ENCODE results near the gene SCN10A. TPM values are rescaled to one million over a fixed set of nuclear protein-coding genes. Genes with fewer than 3 reads are reported as not detected.

The SCN10A gene
- total and polyA plus RNA-seq, 9 of the 15 experiments (the other 6 are each of a cell fraction or from before 2014, with no cell fraction given): not detected

DNA sequence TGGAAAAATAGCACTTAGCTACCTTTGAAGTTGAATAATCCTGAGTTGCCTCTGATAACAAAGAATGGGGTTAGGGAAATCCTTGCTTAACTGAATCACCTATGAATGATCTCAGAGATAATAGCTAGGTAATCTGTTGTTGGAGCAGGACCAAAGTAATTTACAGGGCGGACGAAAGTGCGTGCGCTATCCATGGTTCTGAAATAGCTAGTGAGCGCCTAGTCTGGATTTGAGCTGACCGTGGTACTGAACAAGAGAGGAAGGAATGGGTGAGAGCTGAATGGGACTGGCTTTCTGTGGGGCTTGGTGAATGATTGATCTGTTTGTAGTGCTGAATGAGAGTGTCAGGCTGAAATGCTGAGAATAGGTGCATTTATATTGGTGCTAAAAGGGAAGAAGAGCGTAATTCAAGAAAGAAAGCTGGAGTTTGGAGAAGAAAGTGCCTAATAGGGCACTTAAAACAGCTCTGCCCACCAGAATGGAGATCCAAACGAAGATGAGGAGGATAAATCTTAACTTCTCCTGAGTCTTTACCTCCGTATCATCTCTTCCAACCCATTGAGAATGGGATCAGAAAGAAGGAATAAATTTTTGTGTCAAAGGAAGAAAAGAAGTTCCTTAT is 10.1 kb downstream of the SCN10A start (continued):
- TF ChIP-seq, protein P1, sequence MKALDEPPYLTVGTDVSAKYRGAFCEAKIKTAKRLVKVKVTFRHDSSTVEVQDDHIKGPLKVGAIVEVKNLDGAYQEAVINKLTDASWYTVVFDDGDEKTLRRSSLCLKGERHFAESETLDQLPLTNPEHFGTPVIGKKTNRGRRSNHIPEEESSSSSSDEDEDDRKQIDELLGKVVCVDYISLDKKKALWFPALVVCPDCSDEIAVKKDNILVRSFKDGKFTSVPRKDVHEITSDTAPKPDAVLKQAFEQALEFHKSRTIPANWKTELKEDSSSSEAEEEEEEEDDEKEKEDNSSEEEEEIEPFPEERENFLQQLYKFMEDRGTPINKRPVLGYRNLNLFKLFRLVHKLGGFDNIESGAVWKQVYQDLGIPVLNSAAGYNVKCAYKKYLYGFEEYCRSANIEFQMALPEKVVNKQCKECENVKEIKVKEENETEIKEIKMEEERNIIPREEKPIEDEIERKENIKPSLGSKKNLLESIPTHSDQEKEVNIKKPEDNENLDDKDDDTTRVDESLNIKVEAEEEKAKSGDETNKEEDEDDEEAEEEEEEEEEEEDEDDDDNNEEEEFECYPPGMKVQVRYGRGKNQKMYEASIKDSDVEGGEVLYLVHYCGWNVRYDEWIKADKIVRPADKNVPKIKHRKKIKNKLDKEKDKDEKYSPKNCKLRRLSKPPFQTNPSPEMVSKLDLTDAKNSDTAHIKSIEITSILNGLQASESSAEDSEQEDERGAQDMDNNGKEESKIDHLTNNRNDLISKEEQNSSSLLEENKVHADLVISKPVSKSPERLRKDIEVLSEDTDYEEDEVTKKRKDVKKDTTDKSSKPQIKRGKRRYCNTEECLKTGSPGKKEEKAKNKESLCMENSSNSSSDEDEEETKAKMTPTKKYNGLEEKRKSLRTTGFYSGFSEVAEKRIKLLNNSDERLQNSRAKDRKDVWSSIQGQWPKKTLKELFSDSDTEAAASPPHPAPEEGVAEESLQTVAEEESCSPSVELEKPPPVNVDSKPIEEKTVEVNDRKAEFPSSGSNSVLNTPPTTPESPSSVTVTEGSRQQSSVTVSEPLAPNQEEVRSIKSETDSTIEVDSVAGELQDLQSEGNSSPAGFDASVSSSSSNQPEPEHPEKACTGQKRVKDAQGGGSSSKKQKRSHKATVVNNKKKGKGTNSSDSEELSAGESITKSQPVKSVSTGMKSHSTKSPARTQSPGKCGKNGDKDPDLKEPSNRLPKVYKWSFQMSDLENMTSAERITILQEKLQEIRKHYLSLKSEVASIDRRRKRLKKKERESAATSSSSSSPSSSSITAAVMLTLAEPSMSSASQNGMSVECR (CRISPR knock-in tag; IDR thresholded peaks at IDR 0.05): peak; percentile 93
- TF ChIP-seq, protein P2, sequence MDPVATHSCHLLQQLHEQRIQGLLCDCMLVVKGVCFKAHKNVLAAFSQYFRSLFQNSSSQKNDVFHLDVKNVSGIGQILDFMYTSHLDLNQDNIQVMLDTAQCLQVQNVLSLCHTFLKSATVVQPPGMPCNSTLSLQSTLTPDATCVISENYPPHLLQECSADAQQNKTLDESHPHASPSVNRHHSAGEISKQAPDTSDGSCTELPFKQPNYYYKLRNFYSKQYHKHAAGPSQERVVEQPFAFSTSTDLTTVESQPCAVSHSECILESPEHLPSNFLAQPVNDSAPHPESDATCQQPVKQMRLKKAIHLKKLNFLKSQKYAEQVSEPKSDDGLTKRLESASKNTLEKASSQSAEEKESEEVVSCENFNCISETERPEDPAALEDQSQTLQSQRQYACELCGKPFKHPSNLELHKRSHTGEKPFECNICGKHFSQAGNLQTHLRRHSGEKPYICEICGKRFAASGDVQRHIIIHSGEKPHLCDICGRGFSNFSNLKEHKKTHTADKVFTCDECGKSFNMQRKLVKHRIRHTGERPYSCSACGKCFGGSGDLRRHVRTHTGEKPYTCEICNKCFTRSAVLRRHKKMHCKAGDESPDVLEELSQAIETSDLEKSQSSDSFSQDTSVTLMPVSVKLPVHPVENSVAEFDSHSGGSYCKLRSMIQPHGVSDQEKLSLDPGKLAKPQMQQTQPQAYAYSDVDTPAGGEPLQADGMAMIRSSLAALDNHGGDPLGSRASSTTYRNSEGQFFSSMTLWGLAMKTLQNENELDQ (CRISPR knock-in tag; IDR thresholded peaks at IDR 0.05; ENCODE audit: borderline replicate concordance): peak; percentile 95; the same call in 1 of the 2 replicates
- TF ChIP-seq MAZ (CRISPR knock-in tag; conservative IDR thresholded peaks at IDR 0.05 in 1 of 2, IDR thresholded peaks at IDR 0.05 in 1 of 2): peak; percentile 56 to 99; a peak in 3 of 4 replicates
- no peak for TF ChIP-seq MEIS2 (IDR thresholded peaks at IDR 0.05; ENCODE audit: partially characterized antibody)
- peak; percentile 64 for TF ChIP-seq HCFC1 (IDR thresholded peaks at IDR 0.05; ENCODE audit: low read depth, low read length)
- TF ChIP-seq ZNF780A (CRISPR knock-in tag; IDR thresholded peaks at IDR 0.05): no peak
- TF ChIP-seq, protein P3, sequence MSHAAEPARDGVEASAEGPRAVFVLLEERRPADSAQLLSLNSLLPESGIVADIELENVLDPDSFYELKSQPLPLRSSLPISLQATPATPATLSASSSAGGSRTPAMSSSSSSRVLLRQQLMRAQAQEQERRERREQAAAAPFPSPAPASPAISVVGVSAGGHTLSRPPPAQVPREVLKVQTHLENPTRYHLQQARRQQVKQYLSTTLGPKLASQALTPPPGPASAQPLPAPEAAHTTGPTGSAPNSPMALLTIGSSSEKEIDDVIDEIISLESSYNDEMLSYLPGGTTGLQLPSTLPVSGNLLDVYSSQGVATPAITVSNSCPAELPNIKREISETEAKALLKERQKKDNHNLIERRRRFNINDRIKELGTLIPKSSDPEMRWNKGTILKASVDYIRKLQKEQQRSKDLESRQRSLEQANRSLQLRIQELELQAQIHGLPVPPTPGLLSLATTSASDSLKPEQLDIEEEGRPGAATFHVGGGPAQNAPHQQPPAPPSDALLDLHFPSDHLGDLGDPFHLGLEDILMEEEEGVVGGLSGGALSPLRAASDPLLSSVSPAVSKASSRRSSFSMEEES (CRISPR knock-in tag; IDR thresholded peaks at IDR 0.05): 0 out of 2 replicates have a peak, but pooled peaks have one; percentile 27
- TF ChIP-seq, protein P4, sequence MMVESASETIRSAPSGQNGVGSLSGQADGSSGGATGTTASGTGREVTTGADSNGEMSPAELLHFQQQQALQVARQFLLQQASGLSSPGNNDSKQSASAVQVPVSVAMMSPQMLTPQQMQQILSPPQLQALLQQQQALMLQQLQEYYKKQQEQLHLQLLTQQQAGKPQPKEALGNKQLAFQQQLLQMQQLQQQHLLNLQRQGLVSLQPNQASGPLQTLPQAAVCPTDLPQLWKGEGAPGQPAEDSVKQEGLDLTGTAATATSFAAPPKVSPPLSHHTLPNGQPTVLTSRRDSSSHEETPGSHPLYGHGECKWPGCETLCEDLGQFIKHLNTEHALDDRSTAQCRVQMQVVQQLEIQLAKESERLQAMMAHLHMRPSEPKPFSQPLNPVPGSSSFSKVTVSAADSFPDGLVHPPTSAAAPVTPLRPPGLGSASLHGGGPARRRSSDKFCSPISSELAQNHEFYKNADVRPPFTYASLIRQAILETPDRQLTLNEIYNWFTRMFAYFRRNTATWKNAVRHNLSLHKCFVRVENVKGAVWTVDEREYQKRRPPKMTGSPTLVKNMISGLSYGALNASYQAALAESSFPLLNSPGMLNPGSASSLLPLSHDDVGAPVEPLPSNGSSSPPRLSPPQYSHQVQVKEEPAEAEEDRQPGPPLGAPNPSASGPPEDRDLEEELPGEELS (CRISPR knock-in tag; IDR thresholded peaks at IDR 0.05; ENCODE audit: borderline replicate concordance): peak; percentile 94; the same call in 1 of the 2 replicates
- peak; percentile 81 for TF ChIP-seq ZNF24 (IDR thresholded peaks at IDR 0.05)
- TF ChIP-seq, protein P5, sequence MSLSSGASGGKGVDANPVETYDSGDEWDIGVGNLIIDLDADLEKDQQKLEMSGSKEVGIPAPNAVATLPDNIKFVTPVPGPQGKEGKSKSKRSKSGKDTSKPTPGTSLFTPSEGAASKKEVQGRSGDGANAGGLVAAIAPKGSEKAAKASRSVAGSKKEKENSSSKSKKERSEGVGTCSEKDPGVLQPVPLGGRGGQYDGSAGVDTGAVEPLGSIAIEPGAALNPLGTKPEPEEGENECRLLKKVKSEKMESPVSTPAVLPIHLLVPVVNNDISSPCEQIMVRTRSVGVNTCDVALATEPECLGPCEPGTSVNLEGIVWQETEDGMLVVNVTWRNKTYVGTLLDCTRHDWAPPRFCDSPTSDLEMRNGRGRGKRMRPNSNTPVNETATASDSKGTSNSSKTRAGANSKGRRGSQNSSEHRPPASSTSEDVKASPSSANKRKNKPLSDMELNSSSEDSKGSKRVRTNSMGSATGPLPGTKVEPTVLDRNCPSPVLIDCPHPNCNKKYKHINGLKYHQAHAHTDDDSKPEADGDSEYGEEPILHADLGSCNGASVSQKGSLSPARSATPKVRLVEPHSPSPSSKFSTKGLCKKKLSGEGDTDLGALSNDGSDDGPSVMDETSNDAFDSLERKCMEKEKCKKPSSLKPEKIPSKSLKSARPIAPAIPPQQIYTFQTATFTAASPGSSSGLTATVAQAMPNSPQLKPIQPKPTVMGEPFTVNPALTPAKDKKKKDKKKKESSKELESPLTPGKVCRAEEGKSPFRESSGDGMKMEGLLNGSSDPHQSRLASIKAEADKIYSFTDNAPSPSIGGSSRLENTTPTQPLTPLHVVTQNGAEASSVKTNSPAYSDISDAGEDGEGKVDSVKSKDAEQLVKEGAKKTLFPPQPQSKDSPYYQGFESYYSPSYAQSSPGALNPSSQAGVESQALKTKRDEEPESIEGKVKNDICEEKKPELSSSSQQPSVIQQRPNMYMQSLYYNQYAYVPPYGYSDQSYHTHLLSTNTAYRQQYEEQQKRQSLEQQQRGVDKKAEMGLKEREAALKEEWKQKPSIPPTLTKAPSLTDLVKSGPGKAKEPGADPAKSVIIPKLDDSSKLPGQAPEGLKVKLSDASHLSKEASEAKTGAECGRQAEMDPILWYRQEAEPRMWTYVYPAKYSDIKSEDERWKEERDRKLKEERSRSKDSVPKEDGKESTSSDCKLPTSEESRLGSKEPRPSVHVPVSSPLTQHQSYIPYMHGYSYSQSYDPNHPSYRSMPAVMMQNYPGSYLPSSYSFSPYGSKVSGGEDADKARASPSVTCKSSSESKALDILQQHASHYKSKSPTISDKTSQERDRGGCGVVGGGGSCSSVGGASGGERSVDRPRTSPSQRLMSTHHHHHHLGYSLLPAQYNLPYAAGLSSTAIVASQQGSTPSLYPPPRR (CRISPR knock-in tag; IDR thresholded peaks at IDR 0.05; ENCODE audit: borderline replicate concordance): peak; percentile 91
